NCI-H2196 treated with DMSO at 0.1 percent for 48 hours (cell line): ENCODE measurements around the gene DKC1.
A peak's percentile ranks its signal among the peaks of the same experiment; 100 is the strongest.

ENCODE experiments used
- DNase-seq: peaks from one replicate; lab custom pipeline; 2025; ENCODE audit not compliant: unreplicated experiment; lab: John Stamatoyannopoulos, UW

Gene DKC1

GRCh38 chrX:154762537-154763296 is at the start of gene DKC1:
Gene DKC1, plus strand, starts transcription at chrX:154762864. Its CDS starts 102 bp downstream, at chrX:154762966.
- peak; percentile 84 for DNase-seq

GRCh38 chrX:154714925-154715324 is 47.7 kb upstream of the DKC1 start:
- peak; percentile 1 for DNase-seq

DNA sequence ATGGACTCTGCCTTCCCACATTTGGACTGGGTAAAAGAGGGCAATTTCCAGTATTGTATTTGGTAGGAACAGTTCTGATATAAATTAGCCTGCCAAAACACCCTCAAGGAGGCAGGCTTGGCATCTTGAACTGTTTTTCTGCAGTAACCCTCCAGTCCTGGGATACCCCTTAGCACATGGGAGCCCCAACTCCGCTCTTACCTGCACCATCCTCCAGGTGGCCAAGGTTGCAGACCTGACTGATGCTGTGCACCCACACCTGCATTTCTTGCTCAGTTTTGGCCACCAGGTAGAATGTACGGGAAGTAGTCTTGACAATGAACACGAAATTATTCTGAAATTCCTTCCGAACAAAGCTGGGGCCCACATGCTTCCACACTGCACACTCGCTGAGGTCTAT is 46.8 kb upstream of the DKC1 start:
- no peak for DNase-seq

DNA sequence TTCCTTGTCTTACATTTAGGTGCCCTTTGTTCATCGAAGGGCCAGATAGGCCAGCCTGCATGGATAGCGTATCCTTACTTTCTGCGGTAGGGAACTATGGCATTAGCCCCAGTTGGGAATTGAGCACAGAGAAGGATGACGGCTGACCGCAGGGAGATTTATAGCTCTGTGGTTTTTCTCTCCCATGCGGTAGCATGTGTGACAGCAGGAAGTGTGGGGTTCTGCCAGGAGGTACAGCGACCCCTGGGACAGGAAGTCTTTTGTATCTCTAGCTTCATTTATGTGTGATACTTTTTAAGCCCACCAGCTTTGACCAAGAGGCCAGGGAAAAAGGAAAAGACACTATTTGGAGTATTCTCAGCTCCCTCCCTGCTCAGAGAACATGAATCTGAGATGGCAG is 44.8 kb upstream of the DKC1 start:
- no peak for DNase-seq

GRCh38 chrX:154718616-154719015 is 44.0 kb upstream of the DKC1 start:
- DNase-seq: no peak

DNA sequence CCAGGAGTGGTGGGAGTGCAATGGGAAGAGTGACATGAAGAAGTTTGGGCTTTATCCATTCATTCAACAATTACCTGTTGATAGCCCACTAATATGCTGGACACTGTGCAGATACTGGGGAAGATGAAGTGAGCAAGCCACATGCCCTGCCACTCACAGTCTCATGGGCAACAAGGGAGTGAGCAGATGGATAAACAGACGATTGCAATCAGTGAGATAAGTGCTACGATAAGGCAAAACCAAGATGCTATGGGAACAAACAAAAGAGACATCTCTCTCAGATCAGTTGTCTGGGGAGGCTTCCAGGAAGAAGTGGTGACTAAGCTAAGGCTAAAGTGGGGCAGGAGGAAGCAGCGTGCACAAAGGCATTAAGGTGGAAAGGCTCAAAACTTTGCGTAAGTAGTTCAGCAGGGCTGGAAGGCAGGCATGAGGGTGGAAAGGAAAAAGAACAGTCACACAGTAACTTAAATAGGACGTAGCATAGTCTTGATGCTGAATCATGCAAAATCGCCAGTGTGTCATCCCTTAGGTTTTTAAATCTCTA is 43.5 kb upstream of the DKC1 start:
- DNase-seq: no peak

GRCh38 chrX:154720067-154720466 is 42.6 kb upstream of the DKC1 start:
- no peak for DNase-seq

GRCh38 chrX:154721155-154721554 is 41.5 kb upstream of the DKC1 start:
- no peak for DNase-seq

DNA sequence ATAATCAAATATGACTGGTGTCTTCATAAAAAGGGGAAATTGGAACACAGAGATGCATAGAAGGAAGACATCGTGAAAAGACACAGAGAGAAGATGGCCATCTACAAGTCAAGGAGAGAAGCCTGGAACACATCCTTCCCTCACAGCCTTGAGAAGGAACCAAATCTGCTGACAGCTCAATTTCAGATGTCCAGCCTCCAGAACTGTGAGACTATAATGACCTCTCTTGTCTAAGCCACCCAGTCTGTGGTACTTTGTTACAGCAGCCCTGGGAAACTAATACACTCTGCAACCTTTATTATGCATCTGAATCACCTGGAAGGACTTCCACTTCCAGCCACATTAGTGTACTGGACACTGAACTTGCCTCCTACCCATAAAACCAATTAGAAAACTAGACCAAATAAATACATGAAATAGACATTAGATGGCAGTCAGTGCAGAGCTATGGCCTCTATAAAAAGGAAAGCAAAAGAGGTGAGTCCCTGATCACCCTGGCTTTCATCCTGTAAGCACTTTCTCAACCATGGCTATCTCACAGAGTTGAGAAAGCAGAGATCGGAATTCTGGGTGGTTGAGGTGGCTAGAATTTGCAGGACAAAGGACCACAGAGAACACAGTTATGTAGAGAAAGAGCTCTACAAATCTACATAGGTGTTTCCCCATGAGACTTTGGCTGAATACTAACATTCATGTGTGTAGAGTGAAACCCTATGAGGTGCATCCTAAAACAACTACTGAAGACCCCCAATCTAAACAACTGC is 37.5 kb upstream of the DKC1 start:
- DNase-seq: no peak

DNA sequence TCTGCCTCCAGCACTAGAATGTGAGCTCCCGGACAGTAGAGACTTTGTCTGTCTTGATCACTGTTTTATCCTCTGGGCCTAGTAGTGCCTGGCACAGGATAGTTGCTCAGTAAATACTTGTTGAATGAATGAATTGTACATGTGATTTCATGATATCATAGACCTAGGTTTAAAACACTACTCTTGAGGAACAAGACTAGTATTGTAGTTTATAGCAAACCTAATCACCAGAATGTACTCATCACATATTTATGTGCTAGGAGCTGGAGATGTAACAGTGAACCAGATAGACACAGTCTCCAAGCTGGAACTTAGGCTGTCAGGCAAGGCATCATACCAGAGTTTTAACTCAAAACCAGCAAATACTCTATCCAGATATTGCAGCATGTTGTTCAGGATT is 35.2 kb upstream of the DKC1 start:
- no peak for DNase-seq

DNA sequence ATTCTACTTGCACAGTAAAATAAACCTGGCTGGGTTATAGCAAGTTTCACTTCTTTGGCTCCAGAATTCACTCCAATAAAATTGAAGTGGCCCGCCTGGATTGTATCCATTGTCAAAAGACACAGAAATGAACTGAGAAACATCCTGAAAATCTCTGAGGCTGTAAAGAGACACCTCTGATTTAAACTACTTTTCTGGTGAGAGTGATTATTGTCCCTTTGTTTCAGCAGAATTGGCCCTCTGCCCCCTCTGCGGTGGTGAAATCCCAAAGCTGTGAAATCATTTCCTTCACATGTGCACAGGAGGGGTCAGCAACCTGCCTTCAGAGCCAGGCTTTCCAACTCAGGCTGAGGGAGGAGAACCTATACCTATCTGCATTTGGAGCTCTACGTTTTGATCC is 34.8 kb upstream of the DKC1 start:
- DNase-seq: no peak

DNA sequence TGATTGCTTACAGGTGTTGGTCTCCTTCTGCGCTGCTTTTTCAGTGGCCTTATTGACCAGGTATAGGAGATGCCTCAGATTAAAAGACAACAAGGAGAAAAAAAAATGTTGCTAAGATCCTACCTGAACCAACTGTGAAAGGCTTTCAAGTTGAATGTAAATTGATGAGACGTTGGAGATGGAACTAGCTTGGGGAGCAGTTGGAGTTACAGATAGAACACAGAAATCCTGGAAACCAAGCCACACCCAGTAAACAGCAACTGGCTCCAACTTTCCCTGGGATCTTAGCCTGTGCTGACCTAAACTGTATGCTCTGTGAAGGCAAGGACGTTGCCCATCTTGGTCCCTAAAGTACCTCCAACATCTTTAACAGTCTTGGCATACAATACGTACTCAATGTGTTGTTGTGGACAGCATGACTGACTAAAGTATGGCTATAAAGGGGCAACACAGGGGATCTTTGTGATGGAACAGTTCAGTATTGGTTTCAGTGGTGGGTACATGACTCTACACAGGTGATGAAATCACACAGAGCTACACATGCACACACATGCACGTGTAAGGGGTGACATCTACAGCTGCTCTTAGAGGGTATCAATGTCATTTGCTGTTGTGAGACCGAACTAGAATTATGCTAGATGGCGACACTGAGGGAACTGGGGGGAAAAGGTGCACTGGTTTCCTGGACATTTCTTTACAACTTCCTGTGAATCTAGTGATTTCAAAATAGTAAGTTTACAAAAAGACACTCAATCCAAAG is 34.1 kb upstream of the DKC1 start:
- no peak for DNase-seq

DNA sequence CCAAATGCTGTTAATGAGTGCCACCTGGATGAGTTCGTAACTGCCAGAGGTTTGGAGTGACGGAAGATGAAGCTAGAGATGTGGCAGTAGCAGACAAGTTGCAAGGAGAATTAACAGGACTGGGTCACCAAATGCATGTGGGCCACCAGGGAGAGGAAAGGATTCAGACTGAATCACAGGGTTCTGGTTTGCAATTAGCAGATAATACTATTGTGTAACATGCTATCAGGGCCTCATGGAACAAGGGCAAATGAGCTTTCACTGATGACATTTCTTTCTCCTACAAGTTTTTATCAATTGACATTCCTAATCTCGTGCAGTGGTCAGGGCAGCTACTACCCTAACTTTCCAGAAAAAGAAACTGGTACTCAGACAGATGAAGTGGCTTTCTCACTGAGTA is 33.2 kb upstream of the DKC1 start:
- no peak for DNase-seq

DNA sequence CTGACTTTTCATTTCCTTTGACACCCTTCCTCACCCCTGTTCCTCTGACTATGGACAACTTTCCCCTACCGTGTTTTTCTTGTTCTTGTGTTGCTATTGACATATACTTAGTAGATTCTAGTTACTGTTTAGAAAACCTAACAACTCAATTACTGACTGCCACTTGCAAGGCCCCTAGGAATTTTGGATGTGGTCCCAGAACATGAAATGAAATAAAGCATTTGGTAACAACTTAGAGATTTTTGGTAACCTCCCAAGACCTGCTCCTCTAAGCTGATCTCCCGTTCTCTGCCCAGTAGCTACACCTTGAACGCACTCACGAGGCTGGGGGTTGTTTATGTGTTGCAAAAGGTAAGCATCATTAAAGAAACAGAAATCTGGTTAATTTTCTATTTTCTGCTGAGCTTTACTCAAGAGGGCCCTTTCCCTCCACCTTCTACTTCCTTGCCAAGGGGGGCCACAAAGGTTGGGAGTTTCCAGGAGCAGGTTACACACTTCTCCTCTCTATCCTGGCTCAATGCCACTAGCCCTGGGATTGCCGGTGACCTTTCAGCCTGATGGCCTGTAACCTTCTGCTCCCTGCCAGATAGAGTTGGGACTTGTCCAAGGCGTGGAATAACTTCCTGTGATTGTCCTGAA is 32.3 kb upstream of the DKC1 start:
- DNase-seq: peak; percentile 13

- DNase-seq: no peak
These were observed 31.5 kb upstream of the DKC1 start for GRCh38 chrX:154731184-154731583.

GRCh38 chrX:154731881-154732280 is 30.8 kb upstream of the DKC1 start:
- no peak for DNase-seq

GRCh38 chrX:154732421-154733065 is 30.1 kb upstream of the DKC1 start:
- no peak for DNase-seq

GRCh38 chrX:154733066-154733425 is 29.6 kb upstream of the DKC1 start:
- DNase-seq: no peak

- no peak for DNase-seq
These were observed 28.4 kb upstream of the DKC1 start for GRCh38 chrX:154734061-154734781.
